ACC112 (cell line): ENCODE measurements around the gene TADA2A.
"Not testable (repeated sequence)": the region's sequence is repeated elsewhere in the genome, so short reads cannot be mapped to it uniquely, and the experiment has no call there.

ENCODE experiments used
- H2AFZ ChIP-seq: fragments of 200-600 bp; sonication (generic); one replicate; pipeline ENCODE4 v1.6.0; 2017; ENCODE audit warnings: antibody characterized with exemption, low read length; ENCODE audit not compliant: unreplicated experiment
- H3K27ac ChIP-seq: fragments of 200-600 bp; sonication (generic); 2 replicates; pipeline ENCODE4 v1.5.1; 2014; ENCODE audit warnings: low read depth, mild to moderate bottlenecking, antibody characterized with exemption, low read length, moderate library complexity
- H3K27me3 ChIP-seq: fragments of 200-600 bp; sonication (generic); 2 replicates; pipeline ENCODE4 v1.6.1; 2014; ENCODE audit warnings: mild to moderate bottlenecking, antibody characterized with exemption, low read length, moderate library complexity, mixed read lengths; ENCODE audit not compliant: insufficient read depth
- H3K36me3 ChIP-seq: fragments of 200-600 bp; sonication (generic); 2 replicates; pipeline ENCODE4 v1.6.1; 2016; ENCODE audit warnings: mild to moderate bottlenecking, antibody characterized with exemption, low read length, moderate library complexity, mixed read lengths; ENCODE audit not compliant: insufficient read depth
- H3K4me1 ChIP-seq: fragments of 200-600 bp; sonication (generic); one replicate; pipeline ENCODE4 v1.6.1; 2016; ENCODE audit warnings: low read length, mixed read lengths; ENCODE audit not compliant: insufficient read depth, unreplicated experiment, control insufficient read depth
- H3K4me3 ChIP-seq: fragments of 200-600 bp; sonication (generic); 2 replicates; pipeline ENCODE4 v1.5.1; 2014; ENCODE audit warnings: mild to moderate bottlenecking, low read depth, low read length
- H3K79me2 ChIP-seq: fragments of 200-600 bp; sonication (generic); one replicate; pipeline ENCODE4 v1.6.0; 2016; ENCODE audit warnings: low read length; ENCODE audit not compliant: control insufficient read depth, unreplicated experiment, insufficient read depth

The TADA2A gene

DNA sequence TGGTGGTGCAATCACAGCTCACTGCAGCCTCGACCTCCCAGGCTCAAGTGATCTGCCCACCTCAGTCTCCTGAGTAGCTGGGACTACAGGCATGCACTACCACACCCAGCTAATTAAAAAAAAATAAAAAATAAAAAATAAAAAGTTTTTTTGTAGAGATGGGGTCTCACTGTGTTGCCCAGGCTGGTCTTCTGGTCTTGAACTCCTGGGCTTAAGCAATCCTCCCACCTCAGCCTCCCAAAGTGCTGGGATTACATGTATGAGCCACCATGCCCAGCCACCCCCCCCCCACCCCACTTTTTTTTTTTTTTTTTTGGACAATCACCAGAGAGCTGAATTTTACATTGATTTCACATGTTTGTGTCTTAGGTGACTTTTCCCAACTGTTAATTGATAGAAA is 105.0 kb downstream of the TADA2A start:
- not testable (repeated sequence) for H3K4me3 ChIP-seq, H2AFZ ChIP-seq, H3K27ac ChIP-seq, H3K27me3 ChIP-seq, H3K4me1 ChIP-seq
- peaks cover 34% of the 10 kb centered on the region for H3K79me2 ChIP-seq
- H3K36me3 ChIP-seq = peaks cover 13% of the 10 kb centered on the region

DNA sequence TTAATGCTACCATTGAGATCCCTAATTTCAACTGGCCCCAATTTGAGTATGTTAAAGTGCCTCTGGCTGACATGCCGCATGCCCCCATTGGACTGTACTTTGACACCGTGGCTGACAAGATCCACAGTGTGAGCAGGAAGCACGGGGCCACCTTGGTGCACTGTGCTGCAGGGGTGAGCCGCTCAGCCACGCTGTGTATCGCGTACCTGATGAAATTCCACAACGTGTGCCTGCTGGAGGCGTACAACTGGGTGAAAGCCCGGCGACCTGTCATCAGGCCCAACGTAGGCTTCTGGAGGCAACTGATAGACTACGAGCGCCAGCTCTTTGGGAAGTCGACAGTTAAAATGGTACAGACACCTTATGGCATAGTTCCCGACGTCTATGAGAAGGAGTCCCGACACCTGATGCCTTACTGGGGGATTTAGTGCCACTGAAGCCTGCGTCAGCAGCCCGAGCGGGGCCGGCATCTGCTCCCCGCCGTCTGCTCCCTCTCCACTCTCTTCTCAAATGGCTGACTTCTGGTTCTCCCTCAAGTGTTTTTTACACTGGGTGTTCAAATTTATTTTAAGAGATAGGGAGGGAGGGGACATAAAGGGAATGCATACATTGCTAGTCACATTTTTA is 105.9 kb downstream of the TADA2A start:
- Histone ChIP-seq H3K27me3 (no peaks in the 10 kb centered on the region), H3K79me2 (peaks cover 25% of the 10 kb centered on the region), H3K36me3 (peaks cover 13% of the 10 kb centered on the region), H2AFZ (no peak overlapping the region), H3K27ac (no peak overlapping the region), H3K4me1 (no peaks in the 10 kb centered on the region), H3K4me3 (no peak overlapping the region)

- no peak overlapping the region for H3K27ac ChIP-seq
- H3K4me3 ChIP-seq = no peak overlapping the region
- peaks cover 18% of the 10 kb centered on the region for H3K79me2 ChIP-seq
- H3K4me1 ChIP-seq = no peaks in the 10 kb centered on the region
- peaks cover 13% of the 10 kb centered on the region for H3K36me3 ChIP-seq
- no peaks in the 10 kb centered on the region for H3K27me3 ChIP-seq
- H2AFZ ChIP-seq = no peak overlapping the region
Measured at GRCh38 chr17:37513711-37514110, 107.0 kb downstream of the TADA2A start.

DNA sequence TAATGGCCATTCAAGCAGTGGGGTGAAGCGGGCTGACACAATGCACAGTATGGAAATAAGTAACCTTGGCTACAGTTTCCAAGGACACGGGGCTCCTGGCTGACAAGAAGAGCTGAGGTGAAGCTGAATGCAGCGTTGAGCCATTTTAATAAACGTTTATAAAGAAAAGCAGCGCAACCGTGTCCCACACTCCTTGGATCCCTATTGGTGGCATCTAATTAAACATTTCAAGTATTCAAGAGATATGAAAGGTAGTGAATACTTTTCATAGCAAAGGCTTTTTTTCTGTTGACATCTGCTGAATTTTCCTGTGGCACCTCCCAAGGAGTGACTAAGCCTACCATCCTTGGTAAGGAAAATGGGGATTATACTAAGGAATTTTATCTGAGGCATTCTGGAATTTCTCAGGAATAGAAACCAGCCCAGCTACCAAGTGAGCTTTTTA is 109.5 kb downstream of the TADA2A start:
- Histone ChIP-seq H3K27me3 (no peaks in the 10 kb centered on the region), H3K79me2 (peaks cover 4% of the 10 kb centered on the region), H3K36me3 (peaks cover 10% of the 10 kb centered on the region), H3K27ac (no peak overlapping the region), H3K4me1 (no peaks in the 10 kb centered on the region), H3K4me3 (no peak overlapping the region), H2AFZ (no peak overlapping the region)

DNA sequence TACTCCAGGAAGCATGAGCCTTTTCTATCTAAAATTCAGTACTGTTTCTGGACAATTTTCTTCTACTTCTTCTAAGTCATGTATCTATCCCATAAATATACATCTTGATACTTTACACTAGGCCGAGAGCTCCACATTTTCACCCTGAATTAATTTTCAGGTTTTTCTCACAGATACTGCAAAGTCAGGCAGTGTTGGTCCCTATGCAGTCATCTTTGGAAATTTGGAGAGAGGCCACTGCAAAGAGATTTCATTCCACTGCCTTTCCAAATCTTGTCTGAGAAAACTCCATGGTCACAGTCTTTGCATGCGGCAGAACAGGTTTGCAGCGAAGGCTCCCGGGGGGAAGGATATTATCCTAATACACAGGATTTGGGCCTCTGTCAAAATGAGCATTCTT is 111.2 kb downstream of the TADA2A start:
- peaks cover 3% of the 10 kb centered on the region for H3K36me3 ChIP-seq

GRCh38 chr17:37518826-37519225 is 112.1 kb downstream of the TADA2A start:
- H3K79me2 ChIP-seq = no peaks in the 10 kb centered on the region
- no peaks in the 10 kb centered on the region for H3K4me1 ChIP-seq
- H3K27ac ChIP-seq = no peak overlapping the region
- no peak overlapping the region for H3K4me3 ChIP-seq
- H3K27me3 ChIP-seq = no peaks in the 10 kb centered on the region
- peaks cover 7% of the 10 kb centered on the region; the same call in 1 of the 2 replicates for H3K36me3 ChIP-seq
- H2AFZ ChIP-seq = no peak overlapping the region

More for the DNA sequence above, 111.2 kb downstream of the TADA2A start:
- Histone ChIP-seq H3K4me3 (no peak overlapping the region), H2AFZ (no peak overlapping the region), H3K27me3 (no peaks in the 10 kb centered on the region), H3K27ac (no peak overlapping the region), H3K4me1 (no peaks in the 10 kb centered on the region), H3K79me2 (no peaks in the 10 kb centered on the region)

- Histone ChIP-seq H2AFZ (no peak overlapping the region), H3K4me3 (no peak overlapping the region), H3K27me3 (no peaks in the 10 kb centered on the region), H3K79me2 (no peaks in the 10 kb centered on the region), H3K4me1 (no peaks in the 10 kb centered on the region), H3K27ac (no peak overlapping the region), H3K36me3 (peaks cover 8% of the 10 kb centered on the region; the same call in 1 of the 2 replicates)
Measured at GRCh38 chr17:37519251-37519985, 112.7 kb downstream of the TADA2A start.

DNA sequence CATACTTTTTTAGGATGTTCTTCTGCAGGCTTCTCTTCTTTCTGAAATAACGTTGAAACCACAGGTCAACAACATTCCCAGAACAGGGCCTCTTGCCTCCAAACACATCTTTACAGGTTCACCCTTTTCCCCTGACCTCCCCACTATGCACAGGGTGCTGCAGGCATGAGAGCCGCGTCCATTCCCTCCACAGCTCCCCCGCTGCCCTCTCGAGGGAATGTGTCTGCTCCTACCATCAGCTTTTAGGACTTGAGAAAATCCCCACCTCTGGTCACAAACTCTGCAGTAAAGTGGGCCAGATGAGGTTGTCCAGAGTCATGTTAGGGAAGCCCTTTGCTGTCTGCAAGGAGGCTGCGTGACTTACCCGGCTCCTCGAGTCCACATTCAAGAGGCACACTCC is 113.5 kb downstream of the TADA2A start:
- Histone ChIP-seq H3K36me3 (peaks cover 8% of the 10 kb centered on the region; the same call in 1 of the 2 replicates), H3K4me3 (no peak overlapping the region), H3K27ac (no peak overlapping the region), H3K27me3 (no peaks in the 10 kb centered on the region), H3K4me1 (no peaks in the 10 kb centered on the region), H2AFZ (no peak overlapping the region), H3K79me2 (no peaks in the 10 kb centered on the region)

GRCh38 chr17:37521821-37522220 is 115.1 kb downstream of the TADA2A start:
- Histone ChIP-seq H3K4me1 (no peaks in the 10 kb centered on the region), H2AFZ (no peak overlapping the region), H3K4me3 (no peak overlapping the region), H3K36me3 (peaks cover 8% of the 10 kb centered on the region; the same call in 1 of the 2 replicates), H3K27me3 (no peaks in the 10 kb centered on the region), H3K79me2 (no peaks in the 10 kb centered on the region), H3K27ac (no peak overlapping the region)

GRCh38 chr17:37523715-37524219 is 117.1 kb downstream of the TADA2A start:
- Histone ChIP-seq H3K36me3 (peaks cover 8% of the 10 kb centered on the region; the same call in 1 of the 2 replicates), H3K4me1 (no peaks in the 10 kb centered on the region), H3K4me3 (no peak overlapping the region), H3K79me2 (no peaks in the 10 kb centered on the region), H3K27me3 (no peaks in the 10 kb centered on the region), H2AFZ (no peak overlapping the region), H3K27ac (no peak overlapping the region)
